IPS-15b (cell line): ENCODE results near the gene KCNQ5.
"Not testable (repeated sequence)": the region's sequence is repeated elsewhere in the genome, so short reads cannot be mapped to it uniquely, and the experiment has no call there.

ENCODE experiments used
- H3K27me3 ChIP-seq: one replicate; pipeline ENCODE4 v1.6.1; 2013; ENCODE audit warnings: low read length; ENCODE audit not compliant: control insufficient read depth, insufficient read depth
- H3K36me3 ChIP-seq: one replicate; pipeline ENCODE4 v1.6.1; 2013; ENCODE audit warnings: low read length; ENCODE audit not compliant: control insufficient read depth, insufficient read depth
- H3K4me1 ChIP-seq: one replicate; pipeline ENCODE4 v1.6.1; 2013; ENCODE audit warnings: mild to moderate bottlenecking, low read length; ENCODE audit not compliant: control insufficient read depth, insufficient read depth
- H3K4me3 ChIP-seq: one replicate; pipeline ENCODE4 v1.5.1; 2013; ENCODE audit warnings: low read depth, low read length
- H3K9ac ChIP-seq: one replicate; pipeline ENCODE4 v1.6.1; 2013; ENCODE audit warnings: low read depth, mild to moderate bottlenecking, low read length
- H3K9me3 ChIP-seq: one replicate; pipeline ENCODE4 v1.6.1; 2013; ENCODE audit warnings: mild to moderate bottlenecking, low read length; ENCODE audit not compliant: control insufficient read depth, insufficient read depth

KCNQ5 gene

GRCh38 chr6:72621291-72622093 is at the start of gene KCNQ5:
TSS of gene KCNQ5 (plus strand) at chr6:72622064.
- Histone ChIP-seq H3K9ac (no peak within 1 kb of the TSS), H3K36me3 (no peaks in the 10 kb centered on the region), H3K27me3 (peaks cover 69% of the 10 kb centered on the region), H3K4me3 (peak within 1 kb of the TSS; percentile 70), H3K9me3 (no peaks in the 10 kb centered on the region), H3K4me1 (peaks cover 5% of the 10 kb centered on the region)

DNA sequence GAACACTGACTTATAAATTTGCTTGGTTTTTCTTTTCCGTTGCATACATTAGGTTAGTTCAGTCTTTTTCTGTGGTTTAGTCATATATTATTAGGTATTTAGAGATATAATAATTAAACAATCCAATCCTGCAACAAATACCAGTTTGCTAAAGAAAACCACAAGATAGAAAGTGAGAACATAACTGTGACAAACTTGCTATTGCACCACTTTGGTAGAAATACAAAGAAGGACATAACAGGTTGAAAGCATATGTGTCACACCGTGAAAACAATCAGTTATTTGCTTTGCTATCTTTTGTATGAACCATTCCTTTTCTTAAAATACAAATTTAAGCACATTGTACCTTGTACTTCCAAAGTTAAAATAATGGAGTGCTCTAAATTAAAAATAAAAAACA is 42.0 kb upstream of the KCNQ5 start:
- no peaks in the 10 kb centered on the region for H3K4me1 ChIP-seq
- no peaks in the 10 kb centered on the region for H3K36me3 ChIP-seq
- no peaks in the 10 kb centered on the region for H3K27me3 ChIP-seq
- no peak overlapping the region for H3K9ac ChIP-seq
- H3K4me3 ChIP-seq = no peak overlapping the region
- no peaks in the 10 kb centered on the region for H3K9me3 ChIP-seq

DNA sequence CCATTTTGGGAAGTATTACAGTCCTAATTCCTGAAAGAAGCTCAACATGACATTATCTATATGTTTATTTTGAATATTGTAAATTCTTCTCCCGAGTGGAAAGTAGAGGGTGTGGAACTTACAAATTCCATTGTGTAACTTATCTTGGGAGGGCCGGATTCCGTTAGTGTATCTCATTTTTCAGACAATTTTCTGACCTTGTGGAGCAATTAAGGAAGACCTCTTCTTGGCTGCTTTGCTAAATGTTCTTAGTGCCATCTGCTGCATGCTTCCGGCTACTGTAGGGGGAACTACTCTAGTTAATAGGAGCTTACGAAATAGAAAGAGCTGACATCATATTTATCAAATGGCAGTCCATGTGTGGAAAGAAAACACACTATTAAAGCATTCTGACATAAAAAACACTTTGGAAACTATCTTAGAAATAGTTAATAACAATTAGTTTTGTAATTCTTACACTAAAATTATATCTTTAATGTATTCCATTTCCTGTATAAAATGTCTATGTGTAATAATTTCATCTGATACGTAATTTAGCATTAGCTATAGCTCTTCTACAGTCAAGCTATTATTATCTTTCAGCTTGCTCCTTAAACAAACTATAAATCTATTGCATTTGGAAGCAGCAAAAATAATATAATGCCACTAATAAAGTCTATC is 41.5 kb upstream of the KCNQ5 start:
- no peaks in the 10 kb centered on the region for H3K4me1 ChIP-seq
- no peaks in the 10 kb centered on the region for H3K9me3 ChIP-seq
- H3K4me3 ChIP-seq = no peak overlapping the region
- H3K36me3 ChIP-seq = no peaks in the 10 kb centered on the region
- no peaks in the 10 kb centered on the region for H3K27me3 ChIP-seq
- H3K9ac ChIP-seq = no peak overlapping the region

DNA sequence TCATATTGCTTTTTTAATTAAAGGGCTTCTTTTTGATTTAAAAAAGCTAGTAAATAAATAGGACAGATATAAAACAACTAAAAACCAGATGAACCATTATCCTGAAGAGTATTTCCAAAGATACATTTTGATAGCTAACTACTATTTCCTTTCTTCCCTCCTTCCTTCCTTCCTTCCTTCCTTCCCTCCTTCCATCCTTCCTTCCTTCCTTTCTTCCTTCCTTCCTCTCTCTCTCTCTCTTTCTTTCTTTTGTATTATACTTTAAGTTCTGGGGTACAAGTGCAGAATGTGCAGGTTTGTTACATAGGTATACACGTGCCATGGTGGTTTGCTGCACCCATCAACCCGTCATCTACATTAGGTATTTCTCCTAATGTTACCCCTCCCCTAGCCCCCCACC is 40.9 kb upstream of the KCNQ5 start:
- H3K4me1 ChIP-seq = not testable (repeated sequence)

GRCh38 chr6:72588155-72588554 is 33.7 kb upstream of the KCNQ5 start:
- Histone ChIP-seq H3K4me3 (no peak overlapping the region), H3K36me3 (no peaks in the 10 kb centered on the region), H3K9me3 (no peaks in the 10 kb centered on the region), H3K4me1 (no peaks in the 10 kb centered on the region), H3K27me3 (no peaks in the 10 kb centered on the region), H3K9ac (no peak overlapping the region)

More for the DNA sequence above, 40.9 kb upstream of the KCNQ5 start:
- H3K4me3 ChIP-seq, H3K36me3 ChIP-seq, H3K9me3 ChIP-seq, H3K27me3 ChIP-seq, H3K9ac ChIP-seq: not testable (repeated sequence)

DNA sequence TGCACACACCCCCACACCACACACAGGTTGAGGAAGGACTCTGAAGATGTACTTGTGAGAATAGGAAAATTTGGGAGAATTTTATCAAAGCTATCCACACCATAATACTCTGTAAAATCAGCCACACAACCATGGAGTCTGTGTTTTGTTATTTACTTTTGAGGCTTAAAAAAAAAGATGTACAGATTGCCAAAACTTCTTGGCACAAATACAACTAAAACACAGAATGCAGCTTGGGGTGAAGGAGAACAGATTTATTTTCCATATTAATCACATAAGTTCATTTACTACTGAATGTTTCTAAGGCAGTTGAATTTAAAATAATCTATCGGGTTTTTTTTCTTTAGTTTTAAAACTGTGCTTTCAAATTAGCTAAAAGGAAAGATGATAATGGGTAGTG is 32.8 kb upstream of the KCNQ5 start:
- H3K4me1 ChIP-seq = no peaks in the 10 kb centered on the region
- no peaks in the 10 kb centered on the region for H3K27me3 ChIP-seq
- H3K9me3 ChIP-seq = no peaks in the 10 kb centered on the region
- H3K4me3 ChIP-seq = no peak overlapping the region
- no peak overlapping the region for H3K9ac ChIP-seq
- H3K36me3 ChIP-seq = no peaks in the 10 kb centered on the region

GRCh38 chr6:72595812-72596211 is 26.1 kb upstream of the KCNQ5 start:
- no peaks in the 10 kb centered on the region for H3K36me3 ChIP-seq
- H3K27me3 ChIP-seq = no peaks in the 10 kb centered on the region
- H3K4me3 ChIP-seq = no peak overlapping the region
- H3K9me3 ChIP-seq = no peaks in the 10 kb centered on the region
- no peak overlapping the region for H3K9ac ChIP-seq
- H3K4me1 ChIP-seq = no peaks in the 10 kb centered on the region

GRCh38 chr6:72616406-72617015 is 5.4 kb upstream of the KCNQ5 start:
- Histone ChIP-seq H3K36me3 (no peaks in the 10 kb centered on the region), H3K27me3 (peaks cover 34% of the 10 kb centered on the region), H3K4me3 (no peak overlapping the region), H3K9ac (no peak overlapping the region), H3K9me3 (no peaks in the 10 kb centered on the region), H3K4me1 (peaks cover 5% of the 10 kb centered on the region)

DNA sequence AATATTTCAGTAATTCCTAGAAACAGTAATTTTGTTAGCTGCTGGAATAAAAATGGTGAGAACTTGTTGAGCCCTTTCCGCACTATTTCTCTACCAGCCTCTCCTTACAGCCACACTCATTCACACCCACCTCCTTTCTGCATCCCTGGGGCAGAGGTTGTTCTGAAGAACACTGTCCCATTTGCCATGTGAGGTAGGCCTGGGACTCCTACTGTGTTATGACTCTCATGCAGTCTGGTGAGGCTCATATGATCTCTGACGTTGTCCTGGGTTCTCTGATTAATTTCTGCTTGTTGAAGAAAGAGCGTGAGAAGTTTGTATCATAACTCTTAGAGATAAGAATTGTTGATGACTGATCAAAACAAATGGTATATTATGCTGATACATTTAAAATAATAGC is 4.1 kb upstream of the KCNQ5 start:
- H3K9me3 ChIP-seq = no peaks in the 10 kb centered on the region
- no peak overlapping the region for H3K9ac ChIP-seq
- no peak overlapping the region for H3K4me3 ChIP-seq
- no peaks in the 10 kb centered on the region for H3K36me3 ChIP-seq
- H3K27me3 ChIP-seq = peaks cover 43% of the 10 kb centered on the region
- peaks cover 5% of the 10 kb centered on the region for H3K4me1 ChIP-seq

DNA sequence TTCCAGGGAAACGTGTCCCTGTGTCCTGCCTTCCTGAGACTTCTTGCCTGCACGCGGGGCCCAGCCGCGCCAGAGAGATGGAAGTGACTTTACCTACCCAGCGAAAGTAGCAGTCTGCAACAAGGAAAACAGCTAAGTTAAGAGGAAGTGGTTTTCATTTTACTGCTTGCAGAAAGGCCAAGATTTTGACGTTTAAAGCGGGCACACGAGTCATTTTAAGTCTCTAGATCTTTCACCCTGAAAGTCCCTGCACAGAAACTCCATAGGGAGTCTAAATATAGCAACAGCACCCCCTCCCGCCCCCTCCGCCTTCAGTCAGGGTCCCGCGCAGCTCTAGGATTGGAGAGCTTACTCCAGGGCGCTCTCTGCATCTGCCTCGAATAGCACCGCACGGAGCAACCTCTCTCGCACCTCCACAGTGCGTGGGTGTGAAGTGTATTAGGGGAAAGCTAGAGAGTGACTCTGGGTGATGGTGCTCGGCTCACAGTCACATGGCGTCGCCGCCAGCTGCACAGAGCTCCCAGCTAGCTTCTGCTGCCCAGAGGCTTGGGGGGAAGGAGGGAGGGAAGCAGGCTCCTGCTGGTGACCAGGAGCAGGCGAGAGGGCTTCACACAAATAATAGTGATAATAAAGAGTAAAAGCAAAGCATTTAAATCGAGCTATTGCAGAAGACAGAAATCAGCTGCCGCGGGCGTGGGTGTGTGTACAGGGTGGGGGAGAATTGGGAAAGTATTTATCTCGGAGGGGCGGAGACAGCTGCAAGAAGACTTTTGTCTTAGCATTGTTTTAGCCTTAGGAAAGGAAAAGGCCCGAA is 1.8 kb upstream of the KCNQ5 start:
- Histone ChIP-seq H3K4me1 (peaks cover 5% of the 10 kb centered on the region), H3K4me3 (peak overlapping the region; percentile 70), H3K27me3 (peaks cover 66% of the 10 kb centered on the region), H3K9ac (no peak overlapping the region), H3K9me3 (no peaks in the 10 kb centered on the region), H3K36me3 (no peaks in the 10 kb centered on the region)

- peaks cover 5% of the 10 kb centered on the region for H3K4me1 ChIP-seq
- peak overlapping the region; percentile 70 for H3K4me3 ChIP-seq
Observed at GRCh38 chr6:72620871-72621290, 983 bp upstream of the KCNQ5 start.

More at GRCh38 chr6:72620871-72621290, 983 bp upstream of the KCNQ5 start:
- Histone ChIP-seq H3K9me3 (no peaks in the 10 kb centered on the region), H3K36me3 (no peaks in the 10 kb centered on the region), H3K27me3 (peaks cover 69% of the 10 kb centered on the region), H3K9ac (no peak overlapping the region)
